ENCODE data around the gene C2CD2.
A peak's percentile ranks its signal among the peaks of the same experiment; 100 is the strongest.

C2CD2 gene

GRCh38 chr21:41932576-41933312, 21.1 kb downstream of the C2CD2 start:
- DNase-seq (ENCODE audit: low spot score), result no peak

- peak; percentile 71 for DNase-seq (ENCODE audit: low spot score)
Observed at GRCh38 chr21:41932191-41932575, 21.6 kb downstream of the C2CD2 start.

DNA sequence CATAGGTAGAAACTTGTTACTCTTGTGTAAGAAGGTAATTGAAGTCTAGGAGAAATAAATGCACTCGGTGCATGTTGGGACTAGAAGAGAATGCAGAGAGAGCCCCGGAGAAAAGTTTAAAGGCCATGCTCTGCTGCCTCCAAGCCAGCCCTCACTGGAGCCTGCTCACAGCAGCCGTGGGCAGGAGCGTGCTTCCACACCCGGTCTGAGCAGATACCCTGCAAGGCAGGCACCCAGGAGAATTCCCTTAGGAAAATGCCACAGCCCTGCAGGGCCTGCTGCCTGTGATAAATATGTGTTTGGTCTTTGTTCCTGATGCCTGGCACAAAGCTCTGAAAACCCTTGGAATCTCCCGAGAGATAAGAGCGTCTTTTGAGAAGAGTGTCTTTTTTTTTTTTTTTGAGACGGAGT, 22.8 kb downstream of the C2CD2 start:
- no peak for DNase-seq (ENCODE audit: low spot score)

GRCh38 chr21:41929248-41929647, 24.6 kb downstream of the C2CD2 start:
- no peak for DNase-seq (ENCODE audit: low spot score)

- DNase-seq (ENCODE audit: low spot score), result no peak
Observed at GRCh38 chr21:41928621-41929220, 25.1 kb downstream of the C2CD2 start.

DNA sequence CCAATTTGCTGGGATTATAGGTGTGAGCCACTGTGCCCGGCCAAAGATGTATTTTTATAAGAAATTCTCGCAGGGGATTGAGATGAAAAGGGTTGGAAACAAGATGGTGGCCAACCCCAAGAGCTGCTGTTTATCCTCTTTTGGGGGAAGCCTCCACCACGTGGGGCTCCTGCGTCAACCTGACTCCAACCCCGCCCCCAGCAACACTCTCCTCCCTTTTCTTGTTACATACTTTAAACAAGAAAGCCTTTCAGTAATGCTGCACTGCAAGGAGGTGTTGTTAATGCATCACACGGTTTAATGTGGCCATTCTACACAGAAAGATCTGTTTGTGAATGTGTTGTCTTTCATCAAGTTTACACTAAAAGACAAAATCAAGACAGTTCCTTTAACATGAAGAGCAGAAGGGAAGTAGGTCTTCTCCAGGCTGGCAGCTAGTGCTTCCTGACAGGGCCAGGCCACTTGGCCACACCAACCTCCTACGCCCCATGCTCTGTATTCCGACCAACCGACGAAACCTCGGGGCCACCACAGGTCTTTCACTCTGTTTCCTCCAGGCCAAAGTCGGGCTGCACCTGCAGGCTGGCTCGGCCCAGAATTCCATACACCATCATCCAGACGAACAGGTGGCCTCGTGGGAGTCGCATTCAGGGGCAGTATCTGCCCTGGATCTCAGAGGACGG, 25.9 kb downstream of the C2CD2 start:
- no peak for DNase-seq (ENCODE audit: low spot score)

GRCh38 chr21:41926807-41927171, 27.0 kb downstream of the C2CD2 start:
- DNase-seq (ENCODE audit: low spot score), result no peak

GRCh38 chr21:41926117-41926806, 27.6 kb downstream of the C2CD2 start:
- DNase-seq (ENCODE audit: low spot score), result peak; percentile 61

- no peak for DNase-seq (ENCODE audit: low spot score)
Observed at GRCh38 chr21:41925767-41926116, 28.1 kb downstream of the C2CD2 start.

DNA sequence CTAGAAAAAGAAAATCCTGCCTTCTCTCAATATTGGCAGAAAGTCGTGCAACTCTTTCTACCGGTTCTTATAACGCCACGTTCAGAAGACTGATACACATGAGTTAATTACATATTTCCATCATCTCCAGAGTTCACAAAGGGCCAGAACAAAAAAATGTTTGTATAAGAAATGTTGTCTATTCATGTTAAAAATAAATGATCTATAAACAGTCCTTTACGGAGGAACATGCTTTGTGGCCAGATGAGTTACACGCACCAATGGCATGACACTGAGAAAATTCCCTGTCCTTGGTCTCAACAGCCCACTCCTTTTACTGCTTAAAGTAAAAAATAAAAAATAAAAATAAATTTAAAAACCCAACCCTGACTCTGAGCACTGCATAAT, 29.5 kb downstream of the C2CD2 start:
- DNase-seq (ENCODE audit: low spot score), result peak; percentile 55

DNA sequence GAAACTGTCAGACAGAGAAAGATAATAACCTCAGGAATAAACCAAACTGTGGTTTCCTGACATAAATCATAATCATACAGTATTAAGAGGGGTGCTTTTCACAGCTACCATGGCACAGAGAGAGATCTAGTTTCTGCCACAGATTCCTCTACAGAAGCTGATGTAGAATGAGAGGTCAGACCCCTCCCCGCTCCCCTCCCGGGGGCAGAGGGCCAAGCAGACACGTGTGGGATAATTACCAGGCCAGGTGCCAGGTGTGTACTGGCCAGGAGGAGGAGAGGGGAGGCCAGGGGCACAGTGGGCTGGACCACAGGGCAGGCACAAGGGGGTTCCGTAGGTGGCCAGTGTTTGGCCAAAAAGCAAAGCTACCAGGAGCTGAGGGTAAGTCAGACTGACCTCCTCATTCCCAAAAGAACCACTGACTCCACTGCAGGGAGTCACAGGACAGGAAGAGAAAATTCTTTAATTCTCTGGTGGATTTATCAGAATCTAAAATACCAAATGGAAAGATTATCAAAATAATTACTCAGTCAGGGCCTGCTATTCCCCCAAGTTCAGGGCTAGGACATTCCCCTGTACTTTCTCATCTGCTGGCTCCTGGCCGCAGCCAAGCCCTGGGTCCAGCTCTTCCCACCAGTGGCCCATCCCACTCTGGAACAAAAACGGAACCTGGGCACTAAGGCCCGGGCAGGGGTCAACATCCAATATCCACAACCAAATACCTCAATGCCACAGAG, 30.0 kb downstream of the C2CD2 start:
- peak; percentile 82 for DNase-seq (ENCODE audit: low spot score)

DNA sequence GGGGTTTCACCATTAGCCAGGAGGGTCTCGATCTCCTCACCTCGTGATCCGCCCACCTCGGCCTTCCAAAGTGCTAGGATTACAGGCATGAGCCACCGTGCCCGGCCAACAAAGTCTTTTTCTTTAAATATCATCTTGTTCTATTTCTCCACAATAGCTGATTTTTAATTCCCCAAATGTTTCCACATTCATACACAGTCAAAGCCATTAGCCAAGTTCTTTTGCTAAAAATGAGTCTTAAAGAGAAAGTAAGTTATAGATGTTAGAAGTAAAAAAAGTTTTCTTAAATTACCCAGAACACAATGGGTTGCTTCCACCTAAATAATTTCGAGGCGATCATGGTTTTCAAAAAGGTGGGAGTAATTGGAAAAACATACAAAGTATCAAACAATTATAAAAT, 30.6 kb downstream of the C2CD2 start:
- DNase-seq (ENCODE audit: low spot score), result no peak

DNA sequence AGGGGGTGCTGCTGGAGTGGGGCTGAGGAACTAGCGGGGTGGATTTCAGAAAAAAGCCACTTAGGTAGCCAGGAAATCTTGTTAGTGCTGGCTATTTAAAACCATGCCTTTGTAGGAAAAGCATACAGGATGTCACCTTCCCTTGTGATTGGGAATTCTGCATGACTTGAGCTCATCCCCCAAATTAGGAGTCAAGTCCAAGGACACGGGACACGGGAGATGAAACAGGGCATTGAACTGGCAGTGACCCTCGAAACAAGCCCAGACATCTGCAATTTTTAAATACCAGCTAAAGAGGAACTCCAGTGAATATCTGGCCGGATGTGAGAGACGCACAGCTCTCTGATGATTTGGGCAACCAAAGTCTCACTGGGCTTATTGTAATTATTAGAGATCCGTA, 32.8 kb downstream of the C2CD2 start:
- DNase-seq (ENCODE audit: low spot score), result no peak

- no peak for DNase-seq (ENCODE audit: low spot score)
Observed at GRCh38 chr21:41920476-41920875, 33.3 kb downstream of the C2CD2 start.

GRCh38 chr21:41919666-41920398, 34.0 kb downstream of the C2CD2 start:
- no peak for DNase-seq (ENCODE audit: low spot score)

DNA sequence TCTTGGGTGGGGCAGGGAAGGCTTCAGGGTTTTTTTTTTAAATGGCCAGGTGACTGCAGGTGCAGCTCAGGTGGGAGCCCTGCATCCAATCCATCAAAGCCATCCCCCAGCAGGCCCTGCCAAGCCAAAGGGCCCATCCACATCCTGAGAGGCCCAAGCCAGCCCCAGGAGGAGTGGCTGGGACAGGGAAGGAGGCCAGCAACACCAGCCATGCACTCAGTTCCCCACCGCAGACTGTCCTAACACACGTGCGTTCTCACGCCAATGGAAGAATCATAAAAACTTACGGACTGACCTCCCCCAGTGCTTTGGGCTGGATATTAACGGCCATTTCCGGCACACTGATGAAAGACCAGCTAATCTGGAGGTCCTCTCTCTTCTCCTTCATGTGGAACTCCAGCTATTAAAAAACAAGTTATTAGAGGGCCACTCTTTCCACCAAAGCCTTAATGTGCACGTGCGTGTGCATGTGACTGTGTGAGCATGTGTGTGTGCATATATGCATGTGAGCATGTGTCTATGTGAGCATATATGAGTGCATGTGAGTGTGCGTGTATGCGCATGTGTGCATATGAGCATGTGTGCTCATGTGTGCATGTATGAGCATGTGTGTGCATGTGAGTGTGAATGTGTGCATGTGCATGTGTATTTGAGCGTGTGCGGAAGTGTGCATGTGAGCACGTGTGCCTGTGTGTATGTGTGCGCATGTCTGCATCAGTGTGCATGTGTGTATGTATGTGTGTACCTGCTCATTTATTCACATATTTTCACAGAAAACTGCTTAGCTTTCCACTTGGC, 35.1 kb downstream of the C2CD2 start:
- no peak for DNase-seq (ENCODE audit: low spot score)

- DNase-seq (ENCODE audit: low spot score), result no peak
Observed at GRCh38 chr21:41917531-41917930, 36.3 kb downstream of the C2CD2 start.

DNA sequence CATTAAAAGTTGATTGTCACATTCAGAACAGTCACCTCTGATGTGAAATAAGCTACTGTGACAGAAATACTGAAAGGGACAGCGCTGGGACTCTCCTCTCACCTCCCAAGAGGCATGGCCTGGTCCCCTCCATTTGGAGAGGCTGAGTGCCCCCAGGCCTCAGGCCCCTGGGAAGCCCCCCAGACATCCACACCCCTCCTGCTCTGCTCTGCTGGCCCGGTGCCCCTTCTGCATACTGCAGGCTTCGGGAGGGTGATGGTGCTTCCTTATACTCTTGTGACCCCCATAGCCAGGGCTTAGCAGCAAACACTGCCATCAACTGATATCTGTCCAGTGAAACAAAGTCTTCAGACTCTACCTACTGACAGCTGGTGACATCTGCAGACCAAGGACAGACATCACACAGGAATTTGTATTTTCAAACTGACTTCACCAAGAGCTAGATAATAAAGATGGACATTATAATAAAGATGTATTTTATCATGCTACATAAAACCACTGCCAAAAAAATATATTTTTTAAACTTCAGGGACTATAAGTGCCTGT, 36.9 kb downstream of the C2CD2 start:
- DNase-seq (ENCODE audit: low spot score), result no peak

DNA sequence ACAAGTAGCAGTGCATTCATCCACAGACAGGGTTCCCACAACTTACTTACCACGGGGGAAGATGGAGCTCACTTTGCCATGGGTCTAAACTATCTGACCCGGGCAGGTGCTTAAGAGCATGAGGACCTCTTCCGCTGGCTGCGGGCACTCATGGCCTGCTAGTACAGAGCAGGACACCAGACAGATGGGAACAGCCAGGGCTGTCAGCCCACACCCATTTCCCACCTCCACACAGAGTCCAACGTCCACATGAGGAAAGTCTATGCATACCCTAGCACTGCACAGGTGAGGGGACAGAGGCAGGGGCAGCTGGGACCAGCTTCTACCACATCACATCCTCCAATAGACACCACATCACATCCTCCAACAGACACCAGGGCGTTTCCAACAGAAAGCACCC, 38.9 kb downstream of the C2CD2 start:
- DNase-seq (ENCODE audit: low spot score), result no peak

- no peak for DNase-seq (ENCODE audit: low spot score)
Observed at GRCh38 chr21:41914358-41914757, 39.5 kb downstream of the C2CD2 start.

Measured in AG08396 (cell line).